ENCODE results near the gene CALCOCO2. TPM values are rescaled to one million over a fixed set of nuclear protein-coding genes. Genes with fewer than 3 reads are reported as not detected.
A peak's percentile ranks its signal among the peaks of the same experiment; 100 is the strongest.
"Not testable (repeated sequence)": the region's sequence is repeated elsewhere in the genome, so short reads cannot be mapped to it uniquely, and the experiment has no call there.

Gene CALCOCO2
- total and polyA plus RNA-seq, 10 donors: 30.1 to 167 (median 126) TPM

DNA sequence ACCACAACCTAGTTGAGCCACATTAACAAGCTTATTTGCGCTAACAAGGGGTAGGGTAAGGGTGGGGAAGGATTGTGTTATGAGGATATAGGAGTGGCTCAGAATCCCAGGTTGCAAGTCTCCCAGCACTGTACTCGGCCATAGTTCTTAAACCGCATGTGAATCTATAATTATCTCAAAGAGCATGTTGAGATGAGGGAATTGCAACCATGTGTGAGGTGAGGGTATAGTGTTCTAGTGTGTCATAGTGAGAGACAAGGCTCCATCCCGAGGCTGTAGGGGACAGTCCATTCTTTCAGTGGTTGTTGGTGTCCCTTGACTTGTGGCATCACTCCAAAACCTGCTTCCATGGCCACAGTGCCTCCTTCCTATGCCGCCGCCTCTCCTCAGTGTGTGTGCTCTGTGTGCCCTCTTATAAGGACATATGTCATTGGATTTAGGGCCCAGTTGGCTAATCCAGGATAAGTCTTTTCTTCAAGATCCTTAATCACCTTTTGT lies 39.0 kb downstream of the CALCOCO2 start:
- Histone ChIP-seq H3K9me3 (no peaks in the 10 kb centered on the region), H3K36me3 (peaks cover 0 to 17% (median 10%) of the 10 kb centered on the region in 6 donors), H3K27ac (peak overlapping the region in 4 of 8 donors; percentile 1 to 68 (median 34)), H3K4me3 (no peak overlapping the region), H3K27me3 (replicated peaks in 1 of 7) (no peaks in the 10 kb centered on the region), H3K4me1 (peaks cover 8 to 43% (median 26%) of the 10 kb centered on the region in 6 donors)
- TF ChIP-seq POLR2AphosphoS5 (IDR thresholded peaks at IDR 0.05) (peak in 1 of 3 donors; percentile 8), POLR2A (IDR thresholded peaks at IDR 0.05) (no peak)
- TF ChIP-seq, protein P1, sequence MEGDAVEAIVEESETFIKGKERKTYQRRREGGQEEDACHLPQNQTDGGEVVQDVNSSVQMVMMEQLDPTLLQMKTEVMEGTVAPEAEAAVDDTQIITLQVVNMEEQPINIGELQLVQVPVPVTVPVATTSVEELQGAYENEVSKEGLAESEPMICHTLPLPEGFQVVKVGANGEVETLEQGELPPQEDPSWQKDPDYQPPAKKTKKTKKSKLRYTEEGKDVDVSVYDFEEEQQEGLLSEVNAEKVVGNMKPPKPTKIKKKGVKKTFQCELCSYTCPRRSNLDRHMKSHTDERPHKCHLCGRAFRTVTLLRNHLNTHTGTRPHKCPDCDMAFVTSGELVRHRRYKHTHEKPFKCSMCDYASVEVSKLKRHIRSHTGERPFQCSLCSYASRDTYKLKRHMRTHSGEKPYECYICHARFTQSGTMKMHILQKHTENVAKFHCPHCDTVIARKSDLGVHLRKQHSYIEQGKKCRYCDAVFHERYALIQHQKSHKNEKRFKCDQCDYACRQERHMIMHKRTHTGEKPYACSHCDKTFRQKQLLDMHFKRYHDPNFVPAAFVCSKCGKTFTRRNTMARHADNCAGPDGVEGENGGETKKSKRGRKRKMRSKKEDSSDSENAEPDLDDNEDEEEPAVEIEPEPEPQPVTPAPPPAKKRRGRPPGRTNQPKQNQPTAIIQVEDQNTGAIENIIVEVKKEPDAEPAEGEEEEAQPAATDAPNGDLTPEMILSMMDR (IDR thresholded peaks at IDR 0.05 in 8 of 11, conservative IDR thresholded peaks at IDR 0.05 in 3 of 11): no peak
- 72 to 85% (median 74%) methylated on average over 6 of the region's 6 CpGs for WGBS, 5 donors
- no peak for DNase-seq
- intact Hi-C loops (cut with DNase I; ENCODE audit: low total_unique reads): loop anchor here (10.0 kb wide), 1 partner anchor 145 kb away; the partner anchor contains the start of genes HOXB13, PRAC1 and PRAC2

DNA sequence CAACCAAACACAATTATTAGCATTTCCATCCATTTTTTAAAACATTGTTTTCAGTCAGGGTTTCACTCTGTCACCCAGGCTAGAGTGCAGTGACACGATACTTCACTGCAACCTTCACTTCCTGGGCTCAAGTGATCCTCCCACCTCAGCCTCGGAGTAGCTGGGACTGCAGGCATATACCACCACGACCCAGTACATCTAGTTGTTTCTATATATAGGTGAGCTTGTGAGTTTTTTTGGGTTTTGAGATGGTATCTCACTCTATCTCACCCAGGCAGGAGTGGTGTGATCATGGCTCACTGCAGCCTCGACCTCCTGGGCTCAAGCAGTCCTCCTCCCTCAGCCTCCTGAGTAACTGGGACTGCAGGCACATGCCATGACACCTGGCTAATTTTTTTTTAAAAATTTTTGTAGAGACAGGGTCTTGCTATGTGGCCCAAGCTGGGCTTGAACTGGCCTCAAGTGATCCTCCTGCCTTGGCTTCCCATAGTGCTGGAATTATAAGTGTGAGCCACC lies 40.3 kb downstream of the CALCOCO2 start:
- intact Hi-C loops (cut with DNase I; ENCODE audit: low total_unique reads): loop anchor here (10.0 kb wide), 1 partner anchor 146 kb away; the partner anchor contains the start of genes HOXB13, PRAC1 and PRAC2
- Histone ChIP-seq H3K4me1 (peaks cover 8 to 43% (median 26%) of the 10 kb centered on the region in 6 donors), H3K9me3 (no peaks in the 10 kb centered on the region), H3K27me3 (replicated peaks in 1 of 7) (no peaks in the 10 kb centered on the region), H3K27ac (peak overlapping the region in 5 of 8 donors; percentile 2 to 68 (median 42)), H3K36me3 (peaks cover 0 to 4% (median 3%) of the 10 kb centered on the region in 6 donors), H3K4me3 (no peak overlapping the region)
- DNase-seq: no peak
- TF ChIP-seq POLR2AphosphoS5 (IDR thresholded peaks at IDR 0.05): no peak
- TF ChIP-seq, protein P1 (IDR thresholded peaks at IDR 0.05 in 8 of 11, conservative IDR thresholded peaks at IDR 0.05 in 3 of 11): no peak
- no peak for TF ChIP-seq POLR2A (IDR thresholded peaks at IDR 0.05)
- WGBS, 5 donors: 43 to 57% (median 52%) methylated on average over 4 of the region's 4 CpGs

DNA sequence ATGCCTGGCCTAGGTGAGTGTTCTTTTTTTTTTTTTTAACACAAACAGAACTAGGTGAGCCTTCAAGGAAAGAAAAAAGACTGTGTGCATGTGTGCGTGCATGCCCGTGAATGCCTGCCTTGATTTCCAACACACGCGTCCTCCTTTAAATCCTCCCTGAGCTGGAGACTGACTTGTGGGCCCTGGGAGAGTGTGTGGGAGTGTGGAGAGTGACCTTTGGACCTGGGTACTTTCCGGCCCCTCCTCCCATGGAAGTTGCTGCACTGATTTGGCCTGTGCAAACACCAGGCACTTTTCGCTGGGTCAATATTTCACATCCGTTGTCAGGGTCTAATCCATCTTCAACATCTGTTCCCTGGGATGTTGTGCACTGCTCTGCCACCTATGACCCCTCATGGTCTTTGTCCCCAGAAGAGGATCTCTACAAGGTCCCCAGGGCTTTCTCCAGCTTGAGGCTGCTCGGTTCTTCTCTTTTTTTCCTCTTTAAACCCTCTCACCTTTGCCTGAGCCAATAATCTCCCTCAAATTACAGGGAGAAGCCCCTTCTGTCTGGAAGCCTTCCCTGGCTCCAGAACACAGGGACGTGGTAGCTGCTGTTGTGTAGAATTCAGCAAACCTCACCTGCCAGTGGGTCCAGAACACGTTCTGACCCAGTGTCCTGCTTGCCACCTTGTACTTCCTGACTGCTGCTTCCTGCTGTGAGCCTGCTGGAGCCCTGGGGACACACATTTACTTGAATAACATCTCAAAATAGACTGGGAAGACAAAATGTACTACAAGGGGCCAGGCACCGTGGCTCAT lies 40.9 kb downstream of the CALCOCO2 start:
- Histone ChIP-seq H3K27me3 (replicated peaks in 1 of 7) (no peaks in the 10 kb centered on the region), H3K4me3 (no peak overlapping the region), H3K9me3 (no peaks in the 10 kb centered on the region), H3K36me3 (no peaks in the 10 kb centered on the region), H3K27ac (peak overlapping the region in 7 of 8 donors; percentile 36 to 73 (median 68)), H3K4me1 (peaks cover 8 to 43% (median 26%) of the 10 kb centered on the region in 6 donors)
- intact Hi-C loops (cut with DNase I; ENCODE audit: low total_unique reads): loop anchor here (10.0 kb wide), 1 partner anchor 147 kb away; the partner anchor contains the start of genes HOXB13, PRAC1 and PRAC2
- 51 to 76% (median 58%) methylated on average over 11 of the region's 11 CpGs for WGBS, 5 donors
- DNase-seq: no peak
- TF ChIP-seq POLR2A (IDR thresholded peaks at IDR 0.05) (no peak), POLR2AphosphoS5 (IDR thresholded peaks at IDR 0.05) (peak in 1 of 3 donors; percentile 42)

DNA sequence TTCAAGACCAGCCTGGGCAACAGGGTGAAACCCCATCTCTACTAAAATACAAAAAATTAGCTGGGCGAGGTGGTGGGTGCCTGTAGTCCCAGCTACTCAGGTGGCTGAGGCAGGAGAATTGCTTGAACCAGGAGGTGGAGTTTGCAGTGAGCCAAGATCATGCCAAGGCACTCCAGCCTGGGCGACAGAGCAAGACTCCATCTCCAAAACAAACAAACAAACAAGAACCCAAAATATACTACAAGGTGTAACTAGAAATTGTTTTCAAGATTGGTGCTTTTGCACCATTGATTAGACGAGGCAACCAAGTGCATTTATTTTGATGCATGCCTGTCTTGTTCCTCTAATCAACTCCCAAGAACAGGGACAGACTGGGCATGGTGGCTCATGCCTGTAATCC lies 41.6 kb downstream of the CALCOCO2 start:
- not testable (repeated sequence) for H3K27me3 ChIP-seq (replicated peaks in 1 of 7); H3K9me3 ChIP-seq; H3K36me3 ChIP-seq; DNase-seq; H3K4me3 ChIP-seq
- 78 to 92% (median 90%) methylated on average over 3 of the region's 3 CpGs for WGBS, 5 donors
- Histone ChIP-seq H3K27ac (peak overlapping the region in 5 of 8 donors; percentile 42 to 73 (median 69)), H3K4me1 (peaks cover 8 to 47% (median 26%) of the 10 kb centered on the region in 6 donors)
- intact Hi-C loops (cut with DNase I; ENCODE audit: low total_unique reads): loop anchor here (10.0 kb wide), 1 partner anchor 148 kb away; the partner anchor contains the start of genes HOXB13, PRAC1 and PRAC2
